ENCODE results near the gene CCND1.

Gene CCND1

DNA sequence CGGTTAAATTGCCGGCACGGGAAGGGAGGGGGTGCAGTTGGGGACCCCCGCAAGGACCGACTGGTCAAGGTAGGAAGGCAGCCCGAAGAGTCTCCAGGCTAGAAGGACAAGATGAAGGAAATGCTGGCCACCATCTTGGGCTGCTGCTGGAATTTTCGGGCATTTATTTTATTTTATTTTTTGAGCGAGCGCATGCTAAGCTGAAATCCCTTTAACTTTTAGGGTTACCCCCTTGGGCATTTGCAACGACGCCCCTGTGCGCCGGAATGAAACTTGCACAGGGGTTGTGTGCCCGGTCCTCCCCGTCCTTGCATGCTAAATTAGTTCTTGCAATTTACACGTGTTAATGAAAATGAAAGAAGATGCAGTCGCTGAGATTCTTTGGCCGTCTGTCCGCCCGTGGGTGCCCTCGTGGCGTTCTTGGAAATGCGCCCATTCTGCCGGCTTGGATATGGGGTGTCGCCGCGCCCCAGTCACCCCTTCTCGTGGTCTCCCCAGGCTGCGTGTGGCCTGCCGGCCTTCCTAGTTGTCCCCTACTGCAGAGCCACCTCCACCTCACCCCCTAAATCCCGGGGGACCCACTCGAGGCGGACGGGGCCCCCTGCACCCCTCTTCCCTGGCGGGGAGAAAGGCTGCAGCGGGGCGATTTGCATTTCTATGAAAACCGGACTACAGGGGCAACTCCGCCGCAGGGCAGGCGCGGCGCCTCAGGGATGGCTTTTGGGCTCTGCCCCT, 529 bp upstream of the CCND1 start:
- Histone ChIP-seq H3K4me3 (ENCODE audit: low read length) (no peak overlapping the region), H4K20me1 (ENCODE audit: control insufficient read depth, insufficient read depth, low read depth, low read length) (no peaks in the 10 kb centered on the region), H3K36me3 (ENCODE audit: control insufficient read depth, low read length) (no peaks in the 10 kb centered on the region), H3K9me3 (ENCODE audit: control insufficient read depth, insufficient read depth, low read length) (no peaks in the 10 kb centered on the region), H3K4me1 (ENCODE audit: control insufficient read depth, low read length) (peaks cover 6% of the 10 kb centered on the region), H3F3A (ENCODE audit: control insufficient read depth, insufficient read depth) (no peaks in the 10 kb centered on the region), H3K79me2 (ENCODE audit: control insufficient read depth, low read length) (no peaks in the 10 kb centered on the region), H3K27ac (ENCODE audit: low read depth, low read length) (no peak overlapping the region), H3K27me3 (ENCODE audit: control insufficient read depth, low read length) (peaks cover 44% of the 10 kb centered on the region), H3K9me2 (replicated peaks; ENCODE audit: control insufficient read depth, low read length) (no peaks in the 10 kb centered on the region), H3K4me2 (ENCODE audit: low read length) (no peak overlapping the region)
- TF ChIP-seq, protein P1, sequence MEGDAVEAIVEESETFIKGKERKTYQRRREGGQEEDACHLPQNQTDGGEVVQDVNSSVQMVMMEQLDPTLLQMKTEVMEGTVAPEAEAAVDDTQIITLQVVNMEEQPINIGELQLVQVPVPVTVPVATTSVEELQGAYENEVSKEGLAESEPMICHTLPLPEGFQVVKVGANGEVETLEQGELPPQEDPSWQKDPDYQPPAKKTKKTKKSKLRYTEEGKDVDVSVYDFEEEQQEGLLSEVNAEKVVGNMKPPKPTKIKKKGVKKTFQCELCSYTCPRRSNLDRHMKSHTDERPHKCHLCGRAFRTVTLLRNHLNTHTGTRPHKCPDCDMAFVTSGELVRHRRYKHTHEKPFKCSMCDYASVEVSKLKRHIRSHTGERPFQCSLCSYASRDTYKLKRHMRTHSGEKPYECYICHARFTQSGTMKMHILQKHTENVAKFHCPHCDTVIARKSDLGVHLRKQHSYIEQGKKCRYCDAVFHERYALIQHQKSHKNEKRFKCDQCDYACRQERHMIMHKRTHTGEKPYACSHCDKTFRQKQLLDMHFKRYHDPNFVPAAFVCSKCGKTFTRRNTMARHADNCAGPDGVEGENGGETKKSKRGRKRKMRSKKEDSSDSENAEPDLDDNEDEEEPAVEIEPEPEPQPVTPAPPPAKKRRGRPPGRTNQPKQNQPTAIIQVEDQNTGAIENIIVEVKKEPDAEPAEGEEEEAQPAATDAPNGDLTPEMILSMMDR (IDR thresholded peaks at IDR 0.05; ENCODE audit: low read depth, low read length, poor library complexity, severe bottlenecking) = no peak
- no peak for TF ChIP-seq EZH2phosphoT487 (IDR thresholded peaks at IDR 0.05; ENCODE audit: borderline replicate concordance, low read length)

GRCh38 chr11:69641681-69642548, 959 bp downstream of the CCND1 start:
- Histone ChIP-seq H3K4me3 (ENCODE audit: low read length) (no peak overlapping the region), H3K9me3 (ENCODE audit: control insufficient read depth, insufficient read depth, low read length) (no peaks in the 10 kb centered on the region), H3K4me2 (ENCODE audit: low read length) (no peak overlapping the region), H3K27me3 (ENCODE audit: control insufficient read depth, low read length) (peaks cover 44% of the 10 kb centered on the region), H4K20me1 (ENCODE audit: control insufficient read depth, insufficient read depth, low read depth, low read length) (no peaks in the 10 kb centered on the region), H3K79me2 (ENCODE audit: control insufficient read depth, low read length) (no peaks in the 10 kb centered on the region), H3K36me3 (ENCODE audit: control insufficient read depth, low read length) (no peaks in the 10 kb centered on the region), H3F3A (ENCODE audit: control insufficient read depth, insufficient read depth) (no peaks in the 10 kb centered on the region), H3K9me2 (replicated peaks; ENCODE audit: control insufficient read depth, low read length) (no peaks in the 10 kb centered on the region), H3K27ac (ENCODE audit: low read depth, low read length) (no peak overlapping the region), H3K4me1 (ENCODE audit: control insufficient read depth, low read length) (peaks cover 6% of the 10 kb centered on the region)
- TF ChIP-seq, protein P1 (IDR thresholded peaks at IDR 0.05; ENCODE audit: low read depth, low read length, poor library complexity, severe bottlenecking) = no peak
- peak; percentile 21; the same call in 1 of the 2 replicates for TF ChIP-seq EZH2phosphoT487 (IDR thresholded peaks at IDR 0.05; ENCODE audit: borderline replicate concordance, low read length)

DNA sequence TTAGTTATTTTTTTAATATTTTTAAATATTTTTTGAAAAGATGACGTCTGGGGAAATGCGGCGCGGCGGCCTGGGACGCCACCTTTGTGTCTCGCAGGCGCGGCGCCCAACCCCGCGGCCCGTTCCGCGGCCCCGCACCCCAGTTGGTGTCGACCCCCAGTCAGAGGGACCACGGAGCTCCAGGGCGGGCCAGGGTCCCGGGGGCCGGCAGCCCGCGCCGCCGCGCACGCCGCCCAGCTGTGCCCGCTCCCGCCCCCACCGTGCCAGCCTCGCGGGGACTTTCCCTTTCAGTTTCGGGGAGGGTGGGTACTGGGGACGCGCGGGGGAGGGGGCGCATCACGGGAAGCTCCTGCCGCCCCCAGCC, 1.6 kb downstream of the CCND1 start:
- Histone ChIP-seq H3K27ac (ENCODE audit: low read depth, low read length) (no peak overlapping the region), H3K4me1 (ENCODE audit: control insufficient read depth, low read length) (peaks cover 6% of the 10 kb centered on the region), H3K27me3 (ENCODE audit: control insufficient read depth, low read length) (peaks cover 44% of the 10 kb centered on the region), H3K79me2 (ENCODE audit: control insufficient read depth, low read length) (no peaks in the 10 kb centered on the region), H3K9me3 (ENCODE audit: control insufficient read depth, insufficient read depth, low read length) (no peaks in the 10 kb centered on the region), H3K4me2 (ENCODE audit: low read length) (peak overlapping the region; percentile 50), H3F3A (ENCODE audit: control insufficient read depth, insufficient read depth) (no peaks in the 10 kb centered on the region), H3K9me2 (replicated peaks; ENCODE audit: control insufficient read depth, low read length) (no peaks in the 10 kb centered on the region), H3K36me3 (ENCODE audit: control insufficient read depth, low read length) (no peaks in the 10 kb centered on the region), H3K4me3 (ENCODE audit: low read length) (peak overlapping the region; percentile 34), H4K20me1 (ENCODE audit: control insufficient read depth, insufficient read depth, low read depth, low read length) (no peaks in the 10 kb centered on the region)
- TF ChIP-seq EZH2phosphoT487 (IDR thresholded peaks at IDR 0.05; ENCODE audit: borderline replicate concordance, low read length) = no peak
- TF ChIP-seq, protein P1 (IDR thresholded peaks at IDR 0.05; ENCODE audit: low read depth, low read length, poor library complexity, severe bottlenecking) = no peak

Data from DOHH2 (cell line).